ACC112 (cell line): Measurements from ENCODE around the gene RILPL1.
A peak's percentile ranks its signal among the peaks of the same experiment; 100 is the strongest.
"Not testable (repeated sequence)": the region's sequence is repeated elsewhere in the genome, so short reads cannot be mapped to it uniquely, and the experiment has no call there.

Experiments
- H2AFZ ChIP-seq: fragments of 200-600 bp; sonication (generic); one replicate; pipeline ENCODE4 v1.6.0; 2017; ENCODE audit warnings: antibody characterized with exemption, low read length; ENCODE audit not compliant: unreplicated experiment
- H3K27ac ChIP-seq: fragments of 200-600 bp; sonication (generic); 2 replicates; pipeline ENCODE4 v1.5.1; 2014; ENCODE audit warnings: low read depth, mild to moderate bottlenecking, antibody characterized with exemption, low read length, moderate library complexity
- H3K27me3 ChIP-seq: fragments of 200-600 bp; sonication (generic); 2 replicates; pipeline ENCODE4 v1.6.1; 2014; ENCODE audit warnings: mild to moderate bottlenecking, antibody characterized with exemption, low read length, moderate library complexity, mixed read lengths; ENCODE audit not compliant: insufficient read depth
- H3K36me3 ChIP-seq: fragments of 200-600 bp; sonication (generic); 2 replicates; pipeline ENCODE4 v1.6.1; 2016; ENCODE audit warnings: mild to moderate bottlenecking, antibody characterized with exemption, low read length, moderate library complexity, mixed read lengths; ENCODE audit not compliant: insufficient read depth
- H3K4me1 ChIP-seq: fragments of 200-600 bp; sonication (generic); one replicate; pipeline ENCODE4 v1.6.1; 2016; ENCODE audit warnings: low read length, mixed read lengths; ENCODE audit not compliant: insufficient read depth, unreplicated experiment, control insufficient read depth
- H3K4me3 ChIP-seq: fragments of 200-600 bp; sonication (generic); 2 replicates; pipeline ENCODE4 v1.5.1; 2014; ENCODE audit warnings: mild to moderate bottlenecking, low read depth, low read length
- H3K79me2 ChIP-seq: fragments of 200-600 bp; sonication (generic); one replicate; pipeline ENCODE4 v1.6.0; 2016; ENCODE audit warnings: low read length; ENCODE audit not compliant: control insufficient read depth, unreplicated experiment, insufficient read depth

RILPL1 gene

DNA sequence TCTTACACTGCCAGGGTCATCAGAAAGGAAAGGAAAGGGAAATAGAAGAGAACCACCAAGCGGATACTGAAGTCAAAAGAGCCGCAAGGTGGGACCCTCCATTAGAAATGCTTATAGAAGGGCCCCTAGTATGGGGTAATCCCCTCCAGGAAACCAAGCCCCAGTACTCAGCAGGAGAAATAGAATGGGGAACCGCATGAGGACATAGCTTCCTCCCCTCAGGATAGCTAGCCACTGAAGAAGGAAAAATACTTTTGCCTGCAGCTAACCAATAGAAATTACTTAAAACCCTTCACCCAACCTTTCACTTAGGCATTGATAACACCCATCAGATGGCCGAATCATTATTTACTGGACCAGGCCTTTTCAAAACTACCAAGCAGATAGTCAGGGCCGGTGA is 21.3 kb upstream of the RILPL1 start:
- H3K27ac ChIP-seq, H3K36me3 ChIP-seq, H3K79me2 ChIP-seq, H2AFZ ChIP-seq, H3K4me3 ChIP-seq, H3K4me1 ChIP-seq, H3K27me3 ChIP-seq: not testable (repeated sequence)

DNA sequence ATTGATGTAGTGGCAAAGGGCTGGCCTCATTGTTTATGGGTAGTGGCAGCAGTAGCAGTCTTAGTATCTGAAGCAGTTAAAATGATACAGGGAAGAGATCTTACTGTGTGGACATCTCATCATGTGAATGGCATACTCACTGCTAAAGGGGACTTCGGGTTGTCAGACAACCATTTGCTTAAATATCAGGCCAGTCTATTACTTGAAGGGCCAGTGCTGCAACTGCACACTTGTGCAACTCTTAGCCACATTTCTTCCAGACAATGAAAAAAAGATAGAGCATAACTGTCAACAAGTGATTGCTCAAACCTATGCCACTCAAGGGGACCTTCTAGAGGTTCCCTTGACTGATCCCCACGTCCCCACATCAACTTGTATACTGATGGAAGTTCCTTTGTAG is 20.6 kb upstream of the RILPL1 start:
- not testable (repeated sequence) for H2AFZ ChIP-seq, H3K4me3 ChIP-seq, H3K79me2 ChIP-seq, H3K27ac ChIP-seq, H3K36me3 ChIP-seq, H3K4me1 ChIP-seq
- H3K27me3 ChIP-seq: peaks cover 14% of the 10 kb centered on the region

DNA sequence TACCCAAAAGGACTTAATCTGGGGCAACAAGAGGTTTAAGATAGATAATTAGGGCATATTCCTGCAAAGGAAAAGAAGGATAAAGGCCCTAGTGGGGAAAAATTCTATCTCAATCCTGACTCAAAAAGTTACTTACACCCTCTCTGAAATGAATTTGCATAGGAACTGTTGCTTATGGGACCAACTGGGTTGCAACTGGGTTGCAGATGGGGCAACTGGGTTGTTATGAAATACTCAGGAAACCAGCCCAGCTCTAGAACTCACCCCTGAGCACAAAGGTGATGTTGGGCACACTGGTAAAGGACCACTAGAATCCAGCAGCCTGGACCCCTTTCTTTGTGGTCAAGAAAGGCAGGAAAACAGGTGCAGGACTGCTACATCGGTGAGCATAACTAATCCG is 17.2 kb upstream of the RILPL1 start:
- H3K27me3 ChIP-seq: peaks cover 19% of the 10 kb centered on the region
- no peaks in the 10 kb centered on the region for H3K4me1 ChIP-seq
- H3K36me3 ChIP-seq: no peaks in the 10 kb centered on the region
- no peak overlapping the region for H3K27ac ChIP-seq
- H2AFZ ChIP-seq: no peak overlapping the region
- H3K4me3 ChIP-seq: no peak overlapping the region
- no peaks in the 10 kb centered on the region for H3K79me2 ChIP-seq

DNA sequence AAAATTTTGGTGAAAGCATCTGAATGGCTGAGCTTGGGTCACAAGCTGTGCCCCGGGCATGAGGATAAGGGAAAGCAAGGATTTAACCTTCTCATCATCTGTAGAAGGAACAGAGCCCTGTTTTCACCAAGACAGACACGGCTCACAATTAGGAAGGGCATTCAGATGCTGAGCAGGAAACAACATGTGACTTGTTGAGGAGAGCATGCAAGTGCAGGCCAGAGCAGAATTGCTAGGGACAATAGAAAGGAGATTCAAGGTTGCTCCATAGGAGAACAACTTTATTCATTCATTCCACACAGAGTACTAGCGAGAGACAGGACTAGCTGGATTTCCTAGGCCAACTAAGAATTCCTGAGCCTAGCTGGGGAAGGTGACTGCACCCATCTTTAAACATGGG is 14.6 kb upstream of the RILPL1 start:
- Histone ChIP-seq H2AFZ (no peak overlapping the region), H3K36me3 (no peaks in the 10 kb centered on the region), H3K27ac (no peak overlapping the region), H3K79me2 (no peaks in the 10 kb centered on the region), H3K4me3 (no peak overlapping the region), H3K27me3 (peaks cover 19% of the 10 kb centered on the region), H3K4me1 (no peaks in the 10 kb centered on the region)

DNA sequence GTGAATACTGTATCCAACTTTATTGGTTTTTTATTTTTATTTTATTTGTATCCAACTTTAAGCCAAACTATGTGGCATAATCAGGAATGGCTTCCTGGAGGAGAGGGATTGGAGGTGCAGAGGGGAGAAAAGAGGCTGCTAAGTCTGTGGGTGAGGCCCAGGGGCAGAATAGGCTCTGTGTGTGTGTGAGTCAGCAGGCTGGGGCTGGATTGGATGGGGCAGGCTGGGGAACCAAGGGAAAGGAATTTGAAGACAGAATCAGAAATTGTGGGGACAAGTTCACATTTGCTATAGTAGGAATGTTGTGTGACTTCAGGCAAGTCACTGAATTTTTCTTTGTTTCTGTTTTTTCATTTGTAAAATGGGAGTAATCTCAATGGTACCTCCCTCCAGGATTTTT is 12.8 kb upstream of the RILPL1 start:
- Histone ChIP-seq H3K79me2 (no peaks in the 10 kb centered on the region), H3K27ac (no peak overlapping the region)

DNA sequence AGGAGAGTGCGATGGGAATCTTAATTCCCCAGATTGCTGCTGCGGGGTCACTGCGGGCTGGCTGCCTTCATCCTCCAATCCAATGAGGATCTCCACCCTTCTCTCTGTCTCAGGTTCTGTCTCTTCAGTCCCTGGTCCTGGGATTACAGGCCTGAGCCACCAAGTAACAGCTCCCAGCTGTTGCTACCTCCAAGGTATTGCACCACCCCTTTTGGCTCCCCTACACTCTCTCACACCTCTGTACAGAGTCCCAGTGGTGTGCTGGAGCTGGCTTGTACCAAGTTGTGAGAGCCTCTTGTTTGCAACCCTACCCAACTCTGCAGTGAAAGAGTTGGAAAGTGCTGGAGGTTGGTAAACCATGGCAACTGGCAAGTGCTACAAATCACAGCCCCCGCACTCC is 10.0 kb upstream of the RILPL1 start:
- Histone ChIP-seq H3K4me3 (no peak overlapping the region), H3K4me1 (no peaks in the 10 kb centered on the region), H3K79me2 (no peaks in the 10 kb centered on the region), H3K27ac (no peak overlapping the region), H3K36me3 (no peaks in the 10 kb centered on the region), H2AFZ (no peak overlapping the region), H3K27me3 (peaks cover 5% of the 10 kb centered on the region; the same call in 1 of the 2 replicates)

More for the DNA sequence above, 12.8 kb upstream of the RILPL1 start:
- no peak overlapping the region for H3K4me3 ChIP-seq
- no peaks in the 10 kb centered on the region for H3K36me3 ChIP-seq
- no peak overlapping the region for H2AFZ ChIP-seq
- no peaks in the 10 kb centered on the region for H3K4me1 ChIP-seq
- peaks cover 19% of the 10 kb centered on the region for H3K27me3 ChIP-seq

DNA sequence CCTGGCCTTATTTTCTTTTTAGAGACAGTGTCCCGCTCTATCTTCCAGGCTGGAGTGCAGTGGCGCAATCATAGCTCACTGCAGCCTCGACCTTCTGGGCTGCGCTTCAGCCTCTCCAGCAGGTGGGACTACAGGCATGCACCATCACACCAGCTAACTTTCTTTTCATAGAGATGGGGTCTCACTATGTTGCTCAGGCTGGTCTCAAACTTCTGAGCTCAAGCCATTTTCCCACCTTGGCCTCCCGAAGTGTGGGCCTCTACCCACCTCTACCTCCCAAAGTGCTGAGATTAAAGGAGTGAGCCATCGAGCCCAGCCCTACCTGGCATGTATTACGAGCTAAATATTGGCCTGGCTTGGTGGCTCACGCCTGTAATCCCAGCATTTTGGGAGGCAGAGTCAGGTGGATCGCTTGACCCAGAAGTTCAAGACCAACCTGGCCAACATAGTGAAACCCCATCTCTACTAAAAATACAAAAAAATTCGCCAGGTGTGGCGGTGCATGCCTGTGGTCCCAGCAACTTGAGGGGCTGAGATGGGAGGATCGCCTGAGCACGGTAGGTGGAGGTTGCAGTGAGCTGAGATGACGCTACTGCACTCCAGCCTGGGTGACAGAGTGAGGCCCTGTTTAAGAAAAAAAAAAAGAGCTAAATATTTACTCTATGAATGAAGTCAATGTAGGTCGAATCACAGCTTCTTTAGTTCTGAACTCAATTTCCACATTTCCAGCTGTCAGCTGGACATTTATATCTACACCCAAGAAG is 7.6 kb upstream of the RILPL1 start:
- Histone ChIP-seq H3K79me2 (no peaks in the 10 kb centered on the region), H3K27ac (no peak overlapping the region), H3K36me3 (no peaks in the 10 kb centered on the region), H3K4me1 (no peaks in the 10 kb centered on the region), H3K4me3 (no peak overlapping the region), H3K27me3 (no peaks in the 10 kb centered on the region), H2AFZ (no peak overlapping the region)

DNA sequence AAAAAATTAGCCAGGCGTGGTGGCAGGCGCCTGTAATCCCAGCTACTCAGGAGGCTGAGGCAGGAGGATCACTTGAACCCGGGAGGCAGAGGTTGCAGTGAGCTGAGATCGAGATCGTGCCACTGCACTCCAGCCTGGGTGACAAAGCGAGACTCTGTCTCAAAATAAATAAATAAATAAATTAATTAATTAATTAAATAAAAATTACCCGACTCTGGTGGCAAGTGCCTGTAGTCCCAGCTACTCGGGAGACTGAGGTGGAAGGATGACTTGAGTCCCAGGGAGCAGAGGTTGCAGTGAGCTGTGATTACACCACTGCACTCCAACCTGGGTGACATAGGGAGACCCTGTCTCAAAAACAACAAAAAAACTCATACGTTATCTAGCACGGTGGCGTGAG is 2.4 kb upstream of the RILPL1 start:
- H3K27me3 ChIP-seq, H3K27ac ChIP-seq, H3K36me3 ChIP-seq, H2AFZ ChIP-seq, H3K4me3 ChIP-seq: not testable (repeated sequence)
- Histone ChIP-seq H3K79me2 (peaks cover 24% of the 10 kb centered on the region), H3K4me1 (peaks cover 15% of the 10 kb centered on the region)

DNA sequence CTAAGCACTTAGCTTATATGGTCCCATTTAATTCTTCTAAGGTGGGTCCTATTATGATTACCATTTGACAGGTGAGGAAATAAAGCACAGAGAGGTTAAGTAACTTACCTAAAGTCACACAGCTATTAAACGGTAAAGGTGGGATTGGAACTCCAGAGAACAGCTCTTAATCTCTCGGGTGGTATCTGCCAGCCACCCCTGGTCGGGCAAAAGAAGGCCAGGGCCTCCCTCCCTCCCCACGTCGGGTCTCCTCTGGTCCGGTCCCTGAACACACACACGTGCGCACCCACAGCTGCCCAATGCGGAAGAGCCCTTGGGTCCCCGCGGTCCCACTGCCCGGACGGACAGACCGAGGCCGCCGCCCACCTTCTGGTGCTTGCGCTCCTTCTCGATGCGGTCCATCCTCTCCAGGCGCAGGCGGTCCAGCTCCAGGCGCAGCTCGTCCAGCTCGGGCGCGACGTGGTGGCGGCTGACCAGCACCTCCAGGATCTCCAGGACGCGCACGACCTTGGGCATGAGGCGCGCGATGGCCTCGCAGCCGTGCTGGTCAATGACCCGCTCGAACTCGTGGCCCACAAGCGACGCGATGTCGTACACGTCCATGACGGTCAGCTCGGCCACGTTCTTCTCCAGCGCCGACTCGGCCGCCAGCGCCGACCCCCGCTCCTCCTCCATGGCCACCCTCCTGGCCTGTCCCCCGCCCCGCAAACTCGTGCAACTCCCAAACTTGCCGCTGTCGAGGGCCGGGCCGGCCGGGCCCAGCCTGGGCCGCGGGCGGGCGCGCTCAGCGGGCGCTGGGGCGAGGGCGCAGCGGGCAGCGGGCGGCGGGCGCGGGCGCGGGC is 490 bp downstream of the RILPL1 start:
- peak overlapping the region; percentile 93 for H3K4me3 ChIP-seq
- no peak overlapping the region for H3K27ac ChIP-seq
- H3K79me2 ChIP-seq: peaks cover 33% of the 10 kb centered on the region
- H2AFZ ChIP-seq: peak overlapping the region; percentile 64
- no peaks in the 10 kb centered on the region for H3K36me3 ChIP-seq
- peaks cover 15% of the 10 kb centered on the region for H3K4me1 ChIP-seq
- no peaks in the 10 kb centered on the region for H3K27me3 ChIP-seq

DNA sequence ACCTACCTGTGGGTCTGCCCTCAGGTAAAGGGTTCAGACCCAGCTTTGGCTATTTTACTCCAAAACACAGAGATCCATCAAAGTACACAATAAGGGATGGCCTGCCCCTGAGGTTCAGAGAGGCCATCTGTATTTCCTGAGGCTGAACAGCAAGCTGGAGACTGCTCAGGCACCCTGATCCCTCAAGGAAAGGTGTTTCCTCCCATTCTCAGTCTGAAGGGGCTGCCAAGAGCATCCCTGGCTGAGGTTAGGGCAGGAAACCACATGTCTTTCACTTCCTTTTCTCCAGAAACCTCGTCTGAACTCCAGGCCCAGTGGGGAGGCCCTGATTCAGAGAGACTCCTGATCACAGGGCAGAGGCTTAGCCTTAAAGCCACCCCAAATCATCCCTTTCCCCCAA is 1.5 kb downstream of the RILPL1 start:
- Histone ChIP-seq H3K4me1 (peaks cover 15% of the 10 kb centered on the region), H3K4me3 (peak overlapping the region; percentile 93), H2AFZ (peak overlapping the region; percentile 34), H3K36me3 (no peaks in the 10 kb centered on the region), H3K79me2 (peaks cover 36% of the 10 kb centered on the region), H3K27ac (peak overlapping the region; percentile 34; the same call in 1 of the 2 replicates), H3K27me3 (no peaks in the 10 kb centered on the region)

DNA sequence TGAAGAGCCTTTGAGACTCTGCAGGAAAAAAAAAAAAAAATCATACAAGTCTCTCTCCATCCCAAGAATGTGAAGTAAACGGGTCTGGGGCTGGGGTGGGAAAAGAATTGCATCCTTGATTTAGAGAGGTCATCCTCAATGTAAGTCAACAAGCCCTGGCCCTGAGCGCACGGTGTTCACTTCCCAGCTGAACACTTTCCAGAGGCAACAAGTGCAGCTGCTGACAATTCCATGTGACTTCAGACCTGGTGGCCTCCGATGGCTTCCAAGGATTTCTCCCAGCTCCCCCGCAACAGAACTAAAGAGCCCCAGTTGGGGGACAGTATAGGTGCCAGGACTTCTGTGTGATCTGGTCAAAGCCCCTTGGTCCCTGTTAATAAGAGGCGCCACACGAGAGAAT is 2.4 kb downstream of the RILPL1 start:
- H3K27me3 ChIP-seq: no peaks in the 10 kb centered on the region
- no peaks in the 10 kb centered on the region for H3K36me3 ChIP-seq
- H3K4me3 ChIP-seq: no peak overlapping the region
- H3K4me1 ChIP-seq: peaks cover 15% of the 10 kb centered on the region
- H3K79me2 ChIP-seq: peaks cover 39% of the 10 kb centered on the region
- H3K27ac ChIP-seq: no peak overlapping the region
- no peak overlapping the region for H2AFZ ChIP-seq
